A549 (cell line): ENCODE measurements around the gene CPLX1.

Experiments
- EP300 ChIP-seq, 2 experiments: fragments of >200 bp; sonication (Bioruptor Twin); formaldehyde crosslinking; IDR thresholded peaks; 2 replicates in 1 of 2; 3 replicates in 1 of 2; pipeline ENCODE4 v1.6.1; 2016 to 2017
- TF ChIP-seq, protein P1 (sequence below): IDR thresholded peaks from 2 replicates; pipeline ENCODE4 v1.6.1; 2012

DNA sequence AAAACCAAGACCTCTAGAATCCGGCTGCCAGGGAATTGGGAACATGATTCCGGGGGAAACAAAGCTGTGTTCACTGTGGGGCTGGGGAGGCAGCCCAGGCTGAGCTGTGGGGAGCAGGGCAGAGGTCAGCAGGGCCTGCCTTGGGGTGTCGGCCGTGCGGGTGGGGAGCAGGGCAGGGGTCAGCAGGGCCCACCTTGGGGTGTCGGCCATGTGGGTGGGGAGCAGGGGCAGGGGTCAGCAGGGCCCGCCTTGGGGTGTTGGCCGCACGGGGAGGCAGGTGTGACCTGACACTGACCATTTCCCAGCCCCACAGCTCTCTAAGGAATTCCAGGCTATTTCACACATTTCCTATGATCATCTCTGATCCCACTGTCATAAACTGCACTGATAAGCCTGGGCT lies 45.6 kb upstream of the CPLX1 start:
- TF ChIP-seq, protein P1, sequence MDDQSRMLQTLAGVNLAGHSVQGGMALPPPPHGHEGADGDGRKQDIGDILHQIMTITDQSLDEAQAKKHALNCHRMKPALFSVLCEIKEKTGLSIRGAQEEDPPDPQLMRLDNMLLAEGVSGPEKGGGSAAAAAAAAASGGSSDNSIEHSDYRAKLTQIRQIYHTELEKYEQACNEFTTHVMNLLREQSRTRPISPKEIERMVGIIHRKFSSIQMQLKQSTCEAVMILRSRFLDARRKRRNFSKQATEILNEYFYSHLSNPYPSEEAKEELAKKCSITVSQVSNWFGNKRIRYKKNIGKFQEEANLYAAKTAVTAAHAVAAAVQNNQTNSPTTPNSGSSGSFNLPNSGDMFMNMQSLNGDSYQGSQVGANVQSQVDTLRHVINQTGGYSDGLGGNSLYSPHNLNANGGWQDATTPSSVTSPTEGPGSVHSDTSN: no peak
- no peak for TF ChIP-seq EP300 (IDR thresholded peaks at IDR 0.05)
